GM23338 (cell line): ENCODE data around the gene GON7.

Experiments
- CREB1 ChIP-seq: fragments of 250-450 bp; sonication (Bioruptor Pico); IDR thresholded peaks from 2 replicates; pipeline ENCODE4 v1.5.0; 2020; ENCODE audit warnings: low read depth, mild to moderate bottlenecking, moderate library complexity
- CTCF ChIP-seq, 2 experiments: fragments of 200-600 bp in 1 of 2; sonication (generic) in 1 of 2; conservative IDR thresholded peaks; 2 replicates each; pipeline versions ENCODE4 v1.5.1 to v1.6.1; 2016 to 2017; ENCODE audit warnings: antibody characterized with exemption in 2 of 2, low read depth in 2 of 2, mild to moderate bottlenecking in 2 of 2, moderate library complexity in 1 of 2
- EZH2 ChIP-seq: fragments of 200-600 bp; sonication (generic); IDR thresholded peaks from one replicate; pipeline ENCODE4 v1.8.0; 2017; ENCODE audit warnings: antibody characterized with exemption, mild to moderate bottlenecking, low read depth; ENCODE audit not compliant: unreplicated experiment
- TF ChIP-seq, protein P1 (sequence below): fragments of 250-450 bp; sonication (Bioruptor Pico); IDR thresholded peaks from 2 replicates; pipeline ENCODE4 v1.5.0; 2020; ENCODE audit warnings: mild to moderate bottlenecking, moderate library complexity

DNA sequence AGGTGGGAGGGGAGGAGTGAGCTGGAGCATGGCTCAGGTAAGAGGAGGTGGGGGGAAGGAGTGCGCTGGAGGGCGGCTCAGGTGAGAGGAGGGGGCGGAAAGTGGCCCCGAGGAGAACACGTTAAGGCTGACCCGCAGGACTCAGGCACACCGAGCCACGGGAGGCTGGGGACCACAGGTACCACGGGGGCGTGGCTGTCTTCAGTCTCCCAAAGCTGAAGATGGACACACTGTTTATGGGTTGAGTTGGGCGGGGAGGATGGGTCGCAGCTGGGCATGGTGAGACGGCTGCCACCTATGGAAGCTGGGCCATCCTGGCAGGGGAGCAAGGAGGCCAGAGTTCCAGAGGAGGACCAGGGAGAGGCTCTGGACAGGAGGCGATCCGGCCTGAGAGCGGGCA, 23.7 kb upstream of the GON7 start:
- no peak for TF ChIP-seq CTCF (conservative IDR thresholded peaks at IDR 0.05; ENCODE audit: low read depth in 2 of 2)
- no peak for TF ChIP-seq EZH2
- TF ChIP-seq, protein P1, sequence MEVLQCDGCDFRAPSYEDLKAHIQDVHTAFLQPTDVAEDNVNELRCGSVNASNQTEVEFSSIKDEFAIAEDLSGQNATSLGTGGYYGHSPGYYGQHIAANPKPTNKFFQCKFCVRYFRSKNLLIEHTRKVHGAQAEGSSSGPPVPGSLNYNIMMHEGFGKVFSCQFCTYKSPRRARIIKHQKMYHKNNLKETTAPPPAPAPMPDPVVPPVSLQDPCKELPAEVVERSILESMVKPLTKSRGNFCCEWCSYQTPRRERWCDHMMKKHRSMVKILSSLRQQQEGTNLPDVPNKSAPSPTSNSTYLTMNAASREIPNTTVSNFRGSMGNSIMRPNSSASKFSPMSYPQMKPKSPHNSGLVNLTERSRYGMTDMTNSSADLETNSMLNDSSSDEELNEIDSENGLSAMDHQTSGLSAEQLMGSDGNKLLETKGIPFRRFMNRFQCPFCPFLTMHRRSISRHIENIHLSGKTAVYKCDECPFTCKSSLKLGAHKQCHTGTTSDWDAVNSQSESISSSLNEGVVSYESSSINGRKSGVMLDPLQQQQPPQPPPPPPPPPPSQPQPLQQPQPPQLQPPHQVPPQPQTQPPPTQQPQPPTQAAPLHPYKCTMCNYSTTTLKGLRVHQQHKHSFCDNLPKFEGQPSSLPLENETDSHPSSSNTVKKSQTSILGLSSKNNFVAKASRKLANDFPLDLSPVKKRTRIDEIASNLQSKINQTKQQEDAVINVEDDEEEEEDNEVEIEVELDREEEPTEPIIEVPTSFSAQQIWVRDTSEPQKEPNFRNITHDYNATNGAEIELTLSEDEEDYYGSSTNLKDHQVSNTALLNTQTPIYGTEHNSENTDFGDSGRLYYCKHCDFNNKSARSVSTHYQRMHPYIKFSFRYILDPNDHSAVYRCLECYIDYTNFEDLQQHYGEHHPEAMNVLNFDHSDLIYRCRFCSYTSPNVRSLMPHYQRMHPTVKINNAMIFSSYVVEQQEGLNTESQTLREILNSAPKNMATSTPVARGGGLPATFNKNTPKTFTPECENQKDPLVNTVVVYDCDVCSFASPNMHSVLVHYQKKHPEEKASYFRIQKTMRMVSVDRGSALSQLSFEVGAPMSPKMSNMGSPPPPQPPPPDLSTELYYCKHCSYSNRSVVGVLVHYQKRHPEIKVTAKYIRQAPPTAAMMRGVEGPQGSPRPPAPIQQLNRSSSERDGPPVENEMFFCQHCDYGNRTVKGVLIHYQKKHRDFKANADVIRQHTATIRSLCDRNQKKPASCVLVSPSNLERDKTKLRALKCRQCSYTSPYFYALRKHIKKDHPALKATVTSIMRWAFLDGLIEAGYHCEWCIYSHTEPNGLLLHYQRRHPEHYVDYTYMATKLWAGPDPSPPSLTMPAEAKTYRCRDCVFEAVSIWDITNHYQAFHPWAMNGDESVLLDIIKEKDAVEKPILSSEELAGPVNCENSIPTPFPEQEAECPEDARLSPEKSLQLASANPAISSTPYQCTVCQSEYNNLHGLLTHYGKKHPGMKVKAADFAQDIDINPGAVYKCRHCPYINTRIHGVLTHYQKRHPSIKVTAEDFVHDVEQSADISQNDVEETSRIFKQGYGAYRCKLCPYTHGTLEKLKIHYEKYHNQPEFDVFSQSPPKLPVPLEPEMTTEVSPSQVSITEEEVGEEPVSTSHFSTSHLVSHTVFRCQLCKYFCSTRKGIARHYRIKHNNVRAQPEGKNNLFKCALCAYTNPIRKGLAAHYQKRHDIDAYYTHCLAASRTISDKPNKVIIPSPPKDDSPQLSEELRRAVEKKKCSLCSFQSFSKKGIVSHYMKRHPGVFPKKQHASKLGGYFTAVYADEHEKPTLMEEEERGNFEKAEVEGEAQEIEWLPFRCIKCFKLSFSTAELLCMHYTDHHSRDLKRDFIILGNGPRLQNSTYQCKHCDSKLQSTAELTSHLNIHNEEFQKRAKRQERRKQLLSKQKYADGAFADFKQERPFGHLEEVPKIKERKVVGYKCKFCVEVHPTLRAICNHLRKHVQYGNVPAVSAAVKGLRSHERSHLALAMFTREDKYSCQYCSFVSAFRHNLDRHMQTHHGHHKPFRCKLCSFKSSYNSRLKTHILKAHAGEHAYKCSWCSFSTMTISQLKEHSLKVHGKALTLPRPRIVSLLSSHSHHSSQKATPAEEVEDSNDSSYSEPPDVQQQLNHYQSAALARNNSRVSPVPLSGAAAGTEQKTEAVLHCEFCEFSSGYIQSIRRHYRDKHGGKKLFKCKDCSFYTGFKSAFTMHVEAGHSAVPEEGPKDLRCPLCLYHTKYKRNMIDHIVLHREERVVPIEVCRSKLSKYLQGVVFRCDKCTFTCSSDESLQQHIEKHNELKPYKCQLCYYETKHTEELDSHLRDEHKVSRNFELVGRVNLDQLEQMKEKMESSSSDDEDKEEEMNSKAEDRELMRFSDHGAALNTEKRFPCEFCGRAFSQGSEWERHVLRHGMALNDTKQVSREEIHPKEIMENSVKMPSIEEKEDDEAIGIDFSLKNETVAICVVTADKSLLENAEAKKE (CRISPR knock-in tag): no peak
- no peak for TF ChIP-seq CREB1 (CRISPR knock-in tag)
